K562 (cell line): ENCODE results near the gene ADGRB3. TPM values are rescaled to one million over a fixed set of nuclear protein-coding genes. Genes with fewer than 3 reads are reported as not detected.

Source experiments
- ATAC-seq: fragments of 200-7000 bp; cut with Tn5 transposase; 3 replicates; pipeline ENCODE4 v1.9.1; 2020; ENCODE audit warnings: moderate library complexity
- BruUV-seq: library from RNA; stranded (reverse); fragments of 400-500 nt; replicated peaks from 2 replicates; lab custom pipeline; 2021; lab: Mats Ljungman, UMichigan
- CTCF ChIA-PET: fragments of 300-600 bp; formaldehyde crosslinking; extraction: SDS; loops from one replicate; lab custom pipeline; 2021; ENCODE audit warnings: low intra/inter-chr PET ratio; lab: Yijun Ruan, JAX
- POLR2A ChIA-PET: fragments of 300-600, 350-650 bp; sonication (Branson Sonifier 250); formaldehyde crosslinking; extraction: SDS; loops from one replicate; lab custom pipeline; 2021; ENCODE audit warnings: antibody characterized with exemption, inconsistent platforms; lab: Yijun Ruan, JAX
- DNase-seq, 4 experiments: peaks; one replicate each; pipeline versions ENCODE4 v3.0.0 to v3.0.0-alpha.2; 2011 to 2018; ENCODE audit warnings: low spot score in 3 of 4, mixed read lengths in 3 of 4; ENCODE audit errors: extremely low read depth in 1 of 4
- FAIRE-seq: peaks from 2 replicates; lab custom pipeline; 2011; peaks lifted over from hg19 to GRCh38; lab: Jason Lieb, UNC
- H2AFZ ChIP-seq: 2 replicates; pipeline ENCODE4 v1.6.0; 2011; ENCODE audit warnings: low read depth, low read length, control low read depth, inconsistent platforms
- H3K27ac ChIP-seq: fragments of 200-600 bp; 3 replicates; pipeline ENCODE4 v1.8.0; 2011; ENCODE audit warnings: low read depth, mild to moderate bottlenecking, control low read depth, inconsistent platforms, low read length, moderate library complexity, mixed read lengths; ENCODE audit errors: extremely low read depth
- H3K27me3 ChIP-seq, 2 experiments: fragments of 300-600 bp in 1 of 2; 2 replicates in 1 of 2; 3 replicates in 1 of 2; pipeline versions ENCODE4 v1.6.0 to v1.8.0; 2011; ENCODE audit warnings: inconsistent platforms in 2 of 2, low read length in 2 of 2, mild to moderate bottlenecking in 1 of 2, mixed read lengths in 1 of 2, moderate library complexity in 1 of 2; ENCODE audit not compliant: control insufficient read depth in 2 of 2, insufficient read depth in 2 of 2
- H3K36me3 ChIP-seq: fragments of 300-600 bp; 3 replicates; pipeline ENCODE4 v1.8.0; 2011; ENCODE audit warnings: mild to moderate bottlenecking, low read length, inconsistent platforms; ENCODE audit not compliant: control insufficient read depth, insufficient read depth
- H3K4me1 ChIP-seq, 2 experiments: fragments of 200-600 bp in 1 of 2; replicated peaks in 1 of 2; 2 replicates in 1 of 2; 3 replicates in 1 of 2; pipeline versions ENCODE4 v1.5.1 to v1.8.0; 2011; ENCODE audit warnings: inconsistent platforms in 2 of 2, low read length in 2 of 2, mild to moderate bottlenecking in 1 of 2, mixed read lengths in 1 of 2, moderate library complexity in 1 of 2; ENCODE audit not compliant: control insufficient read depth in 2 of 2, insufficient read depth in 2 of 2
- H3K4me2 ChIP-seq: 2 replicates; pipeline ENCODE4 v1.6.1; 2011; ENCODE audit warnings: low read length, control low read depth, inconsistent platforms, mixed read lengths; ENCODE audit not compliant: insufficient read depth
- H3K4me3 ChIP-seq: fragments of 200-600 bp; sonication (generic), shearing (Covaris generic); 2 replicates; pipeline ENCODE4 v1.5.1; 2016; ENCODE audit warnings: control low read depth, inconsistent platforms
- H3K79me2 ChIP-seq: fragments of 200-600 bp; 3 replicates; pipeline ENCODE4 v1.8.0; 2011; ENCODE audit warnings: low read length, inconsistent platforms; ENCODE audit not compliant: control insufficient read depth, insufficient read depth
- H3K9ac ChIP-seq, 2 experiments: 2 replicates each; pipeline versions ENCODE4 v1.6.0 to v1.6.1; 2011; ENCODE audit warnings: low read depth in 2 of 2, low read length in 2 of 2, control low read depth in 1 of 2, inconsistent platforms in 1 of 2, mild to moderate bottlenecking in 1 of 2, mixed read lengths in 1 of 2; ENCODE audit not compliant: insufficient read depth in 1 of 2
- H3K9me1 ChIP-seq: one replicate; pipeline ENCODE4 v1.6.0; 2011; ENCODE audit warnings: inconsistent platforms, mild to moderate bottlenecking, low read length, moderate library complexity; ENCODE audit not compliant: control insufficient read depth, insufficient read depth
- H3K9me3 ChIP-seq: replicated peaks from 2 replicates; pipeline ENCODE4 v1.5.1; 2011; ENCODE audit warnings: low read depth, low read length, inconsistent platforms; ENCODE audit not compliant: control insufficient read depth, insufficient read depth
- H4K20me1 ChIP-seq: replicated peaks from 2 replicates; pipeline ENCODE4 v1.6.1; 2011; ENCODE audit warnings: low read length, inconsistent platforms, mixed read lengths; ENCODE audit not compliant: control insufficient read depth, insufficient read depth
- CEBPB ChIP-seq: fragments of 450-650 bp; IDR thresholded peaks from 2 replicates; pipeline ENCODE4 v1.6.1; 2016; ENCODE audit warnings: missing genetic modification characterization, missing compliant biosample characterization
- CREB1 ChIP-seq, 2 experiments: sonication (generic) in 1 of 2; formaldehyde crosslinking in 1 of 2; IDR thresholded peaks; 2 replicates each; pipeline versions ENCODE4 v1.6.1 to v1.8.0; 2012 to 2022; ENCODE audit warnings: inconsistent platforms in 1 of 2, mild to moderate bottlenecking in 1 of 2, missing genetic modification reagents in 1 of 2, moderate library complexity in 1 of 2
- DPF2 ChIP-seq: fragments of 450-650 bp; IDR thresholded peaks from 2 replicates; pipeline ENCODE4 v1.6.1; 2016
- NFE2 ChIP-seq: IDR thresholded peaks from 2 replicates; pipeline ENCODE4 v1.6.1; 2014; ENCODE audit warnings: antibody characterized with exemption, low read depth
- RB1 ChIP-seq: fragments of 450-650 bp; IDR thresholded peaks from 2 replicates; pipeline ENCODE4 v1.6.1; 2017; ENCODE audit warnings: low read depth, mild to moderate bottlenecking
- TSC22D4 ChIP-seq: fragments of 450-650 bp; IDR thresholded peaks from 2 replicates; pipeline ENCODE4 v1.6.1; 2016; ENCODE audit warnings: missing genetic modification characterization, missing biosample characterization, control low read depth
- ZSCAN29 ChIP-seq: fragments of 450-650 bp; IDR thresholded peaks from 2 replicates; pipeline ENCODE4 v1.6.1; 2017
- in situ Hi-C: fragments of 300-500 bp; cut with MboI; formaldehyde crosslinking; loops from 4 replicates; pipeline ENCODE4 v1.15.0; 2018; ENCODE audit warnings: inconsistent platforms, mixed read lengths
- intact Hi-C: fragments of 100-400 bp; cut with micrococcal nuclease; formaldehyde crosslinking; loops from 2 replicates; pipeline ENCODE4 v1.14.2; 2022
- polyA plus RNA-seq, 8 experiments: library from polyadenylated mRNA; depleted of rRNA in 4 of 8; stranded (reverse) in 5 of 8; unstranded in 3 of 8; fragments of >200 nt; fragmentation: Nextera tagmentation in 2 of 8; fragmentation: Illumina TruSeq in 1 of 8; extraction: Ambion mirVana in 2 of 8; extraction: Trizol in 1 of 8; gene quantifications; 2 replicates each; pipeline versions ENCODE4 v1.2.1 to v1.2.3, GENCODE V29; 2011 to 2014; ENCODE audit warnings: inconsistent platforms in 1 of 8, missing spikeins in 1 of 8
- total RNA-seq, 7 experiments: library from RNA; depleted of rRNA in 6 of 7; stranded (reverse); fragments of >200 nt in 6 of 7; fragmentation: Illumina TruSeq in 2 of 7; extraction: Trizol in 2 of 7; gene quantifications; 2 replicates each; pipeline versions ENCODE4 v1.2.1 to v1.2.3, GENCODE V29; 2011 to 2021; ENCODE audit warnings: low replicate concordance in 1 of 7
- TF ChIP-seq, protein P1 (sequence below), 3 experiments: IDR thresholded peaks in 2 of 3; conservative IDR thresholded peaks in 1 of 3; 2 replicates each; pipeline ENCODE4 v1.5.1; 2011 to 2012; ENCODE audit warnings: low read length in 3 of 3, mild to moderate bottlenecking in 3 of 3, control low read depth in 2 of 3, improper control_type of control experiment in 1 of 3, inconsistent platforms in 1 of 3, low read depth in 1 of 3, mixed read lengths in 1 of 3, moderate library complexity in 1 of 3; ENCODE audit not compliant: insufficient read depth in 2 of 3
- TF ChIP-seq, protein P2 (sequence below): fragments of 450-650 bp; formaldehyde crosslinking; IDR thresholded peaks from 2 replicates; pipeline ENCODE4 v1.4.0; 2020; ENCODE audit warnings: mild to moderate bottlenecking, mixed read lengths
- TF ChIP-seq, protein P3 (sequence below): fragments of 150-350 bp; IDR thresholded peaks from 2 replicates; pipeline ENCODE4 v1.6.1; 2014; ENCODE audit warnings: low read depth, mild to moderate bottlenecking, low read length, borderline replicate concordance

Gene ADGRB3
- total and polyA plus RNA-seq, 9 of the 15 experiments (the other 6 are each of a cell fraction or from before 2014, with no cell fraction given), result 0.90 to 7.8 (median 2.4) TPM

DNA sequence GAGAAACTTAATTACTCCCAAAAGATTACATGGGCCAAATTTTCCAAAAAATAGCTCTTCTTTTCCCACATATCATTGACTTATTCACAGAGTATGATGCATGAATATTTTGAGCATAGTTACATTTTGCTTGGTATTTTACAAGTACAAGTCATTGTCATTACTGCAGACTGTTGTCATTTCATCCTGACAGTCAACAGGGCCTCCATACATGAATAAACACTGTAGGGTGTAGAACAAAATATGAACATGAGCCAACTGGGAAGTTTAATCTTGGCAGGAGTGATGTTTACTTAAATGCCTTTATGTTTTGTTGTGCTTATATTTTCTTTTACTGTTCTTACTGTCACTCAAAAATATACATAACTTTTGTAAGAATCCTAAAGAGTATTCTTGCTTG, 340.7 kb downstream of the ADGRB3 start:
- intact Hi-C loops, result loop anchor here (10.0 kb wide), 2 partner anchors 129 to 499 kb away; no protein-coding TSS in a partner anchor
- TF ChIP-seq, protein P1, sequence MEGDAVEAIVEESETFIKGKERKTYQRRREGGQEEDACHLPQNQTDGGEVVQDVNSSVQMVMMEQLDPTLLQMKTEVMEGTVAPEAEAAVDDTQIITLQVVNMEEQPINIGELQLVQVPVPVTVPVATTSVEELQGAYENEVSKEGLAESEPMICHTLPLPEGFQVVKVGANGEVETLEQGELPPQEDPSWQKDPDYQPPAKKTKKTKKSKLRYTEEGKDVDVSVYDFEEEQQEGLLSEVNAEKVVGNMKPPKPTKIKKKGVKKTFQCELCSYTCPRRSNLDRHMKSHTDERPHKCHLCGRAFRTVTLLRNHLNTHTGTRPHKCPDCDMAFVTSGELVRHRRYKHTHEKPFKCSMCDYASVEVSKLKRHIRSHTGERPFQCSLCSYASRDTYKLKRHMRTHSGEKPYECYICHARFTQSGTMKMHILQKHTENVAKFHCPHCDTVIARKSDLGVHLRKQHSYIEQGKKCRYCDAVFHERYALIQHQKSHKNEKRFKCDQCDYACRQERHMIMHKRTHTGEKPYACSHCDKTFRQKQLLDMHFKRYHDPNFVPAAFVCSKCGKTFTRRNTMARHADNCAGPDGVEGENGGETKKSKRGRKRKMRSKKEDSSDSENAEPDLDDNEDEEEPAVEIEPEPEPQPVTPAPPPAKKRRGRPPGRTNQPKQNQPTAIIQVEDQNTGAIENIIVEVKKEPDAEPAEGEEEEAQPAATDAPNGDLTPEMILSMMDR (IDR thresholded peaks at IDR 0.05 in 2 of 3, conservative IDR thresholded peaks at IDR 0.05 in 1 of 3; ENCODE audit: insufficient read depth in 2 of 3, low read depth in 1 of 3, low read length in 3 of 3), result no peak
- TF ChIP-seq, protein P2, sequence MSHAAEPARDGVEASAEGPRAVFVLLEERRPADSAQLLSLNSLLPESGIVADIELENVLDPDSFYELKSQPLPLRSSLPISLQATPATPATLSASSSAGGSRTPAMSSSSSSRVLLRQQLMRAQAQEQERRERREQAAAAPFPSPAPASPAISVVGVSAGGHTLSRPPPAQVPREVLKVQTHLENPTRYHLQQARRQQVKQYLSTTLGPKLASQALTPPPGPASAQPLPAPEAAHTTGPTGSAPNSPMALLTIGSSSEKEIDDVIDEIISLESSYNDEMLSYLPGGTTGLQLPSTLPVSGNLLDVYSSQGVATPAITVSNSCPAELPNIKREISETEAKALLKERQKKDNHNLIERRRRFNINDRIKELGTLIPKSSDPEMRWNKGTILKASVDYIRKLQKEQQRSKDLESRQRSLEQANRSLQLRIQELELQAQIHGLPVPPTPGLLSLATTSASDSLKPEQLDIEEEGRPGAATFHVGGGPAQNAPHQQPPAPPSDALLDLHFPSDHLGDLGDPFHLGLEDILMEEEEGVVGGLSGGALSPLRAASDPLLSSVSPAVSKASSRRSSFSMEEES (CRISPR knock-in tag), result no peak
- TF ChIP-seq ZSCAN29 (no peak), TSC22D4 (tag) (no peak), CEBPB (tag) (no peak), CREB1 (IDR thresholded peaks at IDR 0.05) (no peak), CREB1 (CRISPR knock-in tag; IDR thresholded peaks at IDR 0.05) (no peak), RB1 (no peak), NFE2 (no peak), DPF2 (no peak)
- TF ChIP-seq, protein P3, sequence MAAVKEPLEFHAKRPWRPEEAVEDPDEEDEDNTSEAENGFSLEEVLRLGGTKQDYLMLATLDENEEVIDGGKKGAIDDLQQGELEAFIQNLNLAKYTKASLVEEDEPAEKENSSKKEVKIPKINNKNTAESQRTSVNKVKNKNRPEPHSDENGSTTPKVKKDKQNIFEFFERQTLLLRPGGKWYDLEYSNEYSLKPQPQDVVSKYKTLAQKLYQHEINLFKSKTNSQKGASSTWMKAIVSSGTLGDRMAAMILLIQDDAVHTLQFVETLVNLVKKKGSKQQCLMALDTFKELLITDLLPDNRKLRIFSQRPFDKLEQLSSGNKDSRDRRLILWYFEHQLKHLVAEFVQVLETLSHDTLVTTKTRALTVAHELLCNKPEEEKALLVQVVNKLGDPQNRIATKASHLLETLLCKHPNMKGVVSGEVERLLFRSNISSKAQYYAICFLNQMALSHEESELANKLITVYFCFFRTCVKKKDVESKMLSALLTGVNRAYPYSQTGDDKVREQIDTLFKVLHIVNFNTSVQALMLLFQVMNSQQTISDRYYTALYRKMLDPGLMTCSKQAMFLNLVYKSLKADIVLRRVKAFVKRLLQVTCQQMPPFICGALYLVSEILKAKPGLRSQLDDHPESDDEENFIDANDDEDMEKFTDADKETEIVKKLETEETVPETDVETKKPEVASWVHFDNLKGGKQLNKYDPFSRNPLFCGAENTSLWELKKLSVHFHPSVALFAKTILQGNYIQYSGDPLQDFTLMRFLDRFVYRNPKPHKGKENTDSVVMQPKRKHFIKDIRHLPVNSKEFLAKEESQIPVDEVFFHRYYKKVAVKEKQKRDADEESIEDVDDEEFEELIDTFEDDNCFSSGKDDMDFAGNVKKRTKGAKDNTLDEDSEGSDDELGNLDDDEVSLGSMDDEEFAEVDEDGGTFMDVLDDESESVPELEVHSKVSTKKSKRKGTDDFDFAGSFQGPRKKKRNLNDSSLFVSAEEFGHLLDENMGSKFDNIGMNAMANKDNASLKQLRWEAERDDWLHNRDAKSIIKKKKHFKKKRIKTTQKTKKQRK, result no peak

More for the DNA sequence above, 340.7 kb downstream of the ADGRB3 start:
- FAIRE-seq (no peak), ATAC-seq (no peak), DNase-seq (no peak)
- POLR2A ChIA-PET, result no interaction called here
- Histone ChIP-seq H3K27me3 (no peaks in the 10 kb centered on the region), H2AFZ (no peak overlapping the region), H3K9me3 (no peaks in the 10 kb centered on the region), H3K36me3 (no peaks in the 10 kb centered on the region), H3K4me1 (no peaks in the 10 kb centered on the region), H3K9me1 (no peaks in the 10 kb centered on the region), H3K4me3 (no peak overlapping the region), H3K79me2 (no peaks in the 10 kb centered on the region), H4K20me1 (no peaks in the 10 kb centered on the region), H3K9ac (no peak overlapping the region), H3K4me2 (no peak overlapping the region), H3K27ac (no peak overlapping the region)
- CTCF ChIA-PET, result no interaction called here
- in situ Hi-C loops, result no loop called here
- BruUV-seq, result no TSS peak
